ENCODE data around the gene OPRL1. TPM values are rescaled to one million over a fixed set of nuclear protein-coding genes. Genes with fewer than 3 reads are reported as not detected.

OPRL1 gene
- total and polyA plus RNA-seq, 2 donors (not counting 1 experiment from before 2014, with no cell fraction given), result 0.49 to 4.1 TPM

DNA sequence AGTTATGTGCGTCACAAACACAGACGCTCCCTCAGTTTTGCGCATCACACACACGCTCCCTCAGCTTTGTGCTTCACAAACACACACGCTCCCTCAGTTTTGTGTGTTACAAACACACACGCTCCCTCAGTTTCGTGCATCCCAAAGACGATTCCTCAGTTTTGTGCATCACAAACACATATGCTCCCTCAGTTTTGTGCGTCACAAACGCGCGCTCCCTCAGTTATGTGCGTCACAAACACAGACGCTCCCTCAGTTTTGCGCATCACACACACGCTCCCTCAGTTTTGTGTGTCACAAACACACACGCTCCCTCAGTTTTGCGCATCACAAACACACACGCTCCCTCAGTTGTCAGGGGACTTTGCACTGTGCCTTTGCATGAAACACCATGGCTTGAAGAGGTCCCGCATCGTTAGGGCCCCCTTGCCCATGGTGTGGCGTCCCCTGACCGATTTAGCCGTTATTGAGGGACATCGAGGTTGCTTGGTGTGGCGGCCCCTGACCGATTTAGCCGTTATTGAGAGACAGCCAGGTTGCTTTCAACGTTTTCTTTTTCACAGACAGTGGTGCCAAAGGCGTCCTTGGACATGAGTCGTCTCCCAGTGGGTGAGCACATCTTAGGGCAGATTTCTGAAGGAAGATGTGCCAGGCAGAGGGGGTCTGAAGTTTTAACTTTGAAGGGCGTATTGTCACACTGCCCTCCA is 56.3 kb downstream of the OPRL1 start:
- Histone ChIP-seq H3K9ac (ENCODE audit: insufficient read depth, low read length) (no peak overlapping the region), H3K79me2 (ENCODE audit: control insufficient read depth, insufficient read depth, low read length) (no peaks in the 10 kb centered on the region), H3K4me1 (ENCODE audit: control insufficient read depth, extremely low read depth, insufficient read depth, low read length) (no peaks in the 10 kb centered on the region), H3K27ac (ENCODE audit: insufficient read depth, low read length) (no peak overlapping the region), H4K20me1 (ENCODE audit: control insufficient read depth, extremely low read depth, insufficient read depth, low read length) (no peaks in the 10 kb centered on the region), H3K4me3 (replicated peaks in 1 of 4; ENCODE audit: control extremely low read depth in 1 of 4, insufficient read depth in 1 of 4, low read depth in 3 of 4, low read length in 4 of 4) (no peak overlapping the region), H3K36me3 (ENCODE audit: control insufficient read depth, insufficient read depth, low read length) (no peaks in the 10 kb centered on the region), H3K27me3 (ENCODE audit: control insufficient read depth, insufficient read depth, low read length) (no peaks in the 10 kb centered on the region), H3K9me3 (ENCODE audit: control insufficient read depth, insufficient read depth, low read depth, low read length) (no peaks in the 10 kb centered on the region), H3K4me2 (ENCODE audit: extremely low read depth, insufficient read depth, low read length) (no peak overlapping the region), H2AFZ (ENCODE audit: low read length) (no peak overlapping the region)
- TF ChIP-seq, protein P1, sequence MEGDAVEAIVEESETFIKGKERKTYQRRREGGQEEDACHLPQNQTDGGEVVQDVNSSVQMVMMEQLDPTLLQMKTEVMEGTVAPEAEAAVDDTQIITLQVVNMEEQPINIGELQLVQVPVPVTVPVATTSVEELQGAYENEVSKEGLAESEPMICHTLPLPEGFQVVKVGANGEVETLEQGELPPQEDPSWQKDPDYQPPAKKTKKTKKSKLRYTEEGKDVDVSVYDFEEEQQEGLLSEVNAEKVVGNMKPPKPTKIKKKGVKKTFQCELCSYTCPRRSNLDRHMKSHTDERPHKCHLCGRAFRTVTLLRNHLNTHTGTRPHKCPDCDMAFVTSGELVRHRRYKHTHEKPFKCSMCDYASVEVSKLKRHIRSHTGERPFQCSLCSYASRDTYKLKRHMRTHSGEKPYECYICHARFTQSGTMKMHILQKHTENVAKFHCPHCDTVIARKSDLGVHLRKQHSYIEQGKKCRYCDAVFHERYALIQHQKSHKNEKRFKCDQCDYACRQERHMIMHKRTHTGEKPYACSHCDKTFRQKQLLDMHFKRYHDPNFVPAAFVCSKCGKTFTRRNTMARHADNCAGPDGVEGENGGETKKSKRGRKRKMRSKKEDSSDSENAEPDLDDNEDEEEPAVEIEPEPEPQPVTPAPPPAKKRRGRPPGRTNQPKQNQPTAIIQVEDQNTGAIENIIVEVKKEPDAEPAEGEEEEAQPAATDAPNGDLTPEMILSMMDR (conservative IDR thresholded peaks at IDR 0.05 in 1 of 2, IDR thresholded peaks at IDR 0.05 in 1 of 2; ENCODE audit: low read depth in 1 of 2, low read length in 2 of 2), result no peak
- TF ChIP-seq EZH2 (IDR thresholded peaks at IDR 0.05; ENCODE audit: low read length, missing control alignments), result no peak
- no peak for DNase-seq (ENCODE audit: low read depth in 2 of 2)

DNA sequence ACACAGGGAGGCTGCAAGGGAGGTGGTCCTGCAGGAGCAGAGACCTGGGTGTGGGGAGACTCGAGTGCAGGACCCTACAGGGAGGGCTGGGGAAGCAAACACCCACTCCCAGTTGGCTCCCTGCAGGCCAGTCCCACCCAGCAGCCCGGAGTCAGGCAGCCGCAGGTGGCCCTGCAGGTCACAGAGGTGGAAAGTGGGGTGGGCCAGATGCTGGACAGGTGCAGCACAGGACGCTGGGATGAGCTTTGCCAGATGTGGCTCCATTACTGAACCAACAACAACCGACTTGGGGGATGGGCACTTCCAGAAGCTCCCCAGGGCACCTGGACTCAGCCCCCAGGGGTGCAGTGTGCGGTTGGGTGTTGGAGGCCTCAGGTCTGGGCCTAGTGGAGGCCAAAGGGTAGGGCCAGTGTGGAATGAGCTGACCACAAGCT is 57.7 kb downstream of the OPRL1 start:
- no peaks in the 10 kb centered on the region for H3K4me1 ChIP-seq (ENCODE audit: control insufficient read depth, extremely low read depth, insufficient read depth, low read length)
- no peak overlapping the region for H2AFZ ChIP-seq (ENCODE audit: low read length)
- DNase-seq (ENCODE audit: low read depth in 2 of 2), result no peak
- no peak overlapping the region for H3K4me2 ChIP-seq (ENCODE audit: extremely low read depth, insufficient read depth, low read length)
- H3K9ac ChIP-seq (ENCODE audit: insufficient read depth, low read length), result no peak overlapping the region
- H3K36me3 ChIP-seq (ENCODE audit: control insufficient read depth, insufficient read depth, low read length), result no peaks in the 10 kb centered on the region
- H3K9me3 ChIP-seq (ENCODE audit: control insufficient read depth, insufficient read depth, low read depth, low read length), result no peaks in the 10 kb centered on the region
- TF ChIP-seq, protein P1 (conservative IDR thresholded peaks at IDR 0.05 in 1 of 2, IDR thresholded peaks at IDR 0.05 in 1 of 2; ENCODE audit: low read depth in 1 of 2, low read length in 2 of 2), result no peak
- no peak for TF ChIP-seq EZH2 (IDR thresholded peaks at IDR 0.05; ENCODE audit: low read length, missing control alignments)
- H3K27ac ChIP-seq (ENCODE audit: insufficient read depth, low read length), result no peak overlapping the region
- no peaks in the 10 kb centered on the region for H3K79me2 ChIP-seq (ENCODE audit: control insufficient read depth, insufficient read depth, low read length)
- no peak overlapping the region for H3K4me3 ChIP-seq (replicated peaks in 1 of 4; ENCODE audit: control extremely low read depth in 1 of 4, insufficient read depth in 1 of 4, low read depth in 3 of 4, low read length in 4 of 4)
- no peaks in the 10 kb centered on the region for H3K27me3 ChIP-seq (ENCODE audit: control insufficient read depth, insufficient read depth, low read length)
- H4K20me1 ChIP-seq (ENCODE audit: control insufficient read depth, extremely low read depth, insufficient read depth, low read length), result no peaks in the 10 kb centered on the region

DNA sequence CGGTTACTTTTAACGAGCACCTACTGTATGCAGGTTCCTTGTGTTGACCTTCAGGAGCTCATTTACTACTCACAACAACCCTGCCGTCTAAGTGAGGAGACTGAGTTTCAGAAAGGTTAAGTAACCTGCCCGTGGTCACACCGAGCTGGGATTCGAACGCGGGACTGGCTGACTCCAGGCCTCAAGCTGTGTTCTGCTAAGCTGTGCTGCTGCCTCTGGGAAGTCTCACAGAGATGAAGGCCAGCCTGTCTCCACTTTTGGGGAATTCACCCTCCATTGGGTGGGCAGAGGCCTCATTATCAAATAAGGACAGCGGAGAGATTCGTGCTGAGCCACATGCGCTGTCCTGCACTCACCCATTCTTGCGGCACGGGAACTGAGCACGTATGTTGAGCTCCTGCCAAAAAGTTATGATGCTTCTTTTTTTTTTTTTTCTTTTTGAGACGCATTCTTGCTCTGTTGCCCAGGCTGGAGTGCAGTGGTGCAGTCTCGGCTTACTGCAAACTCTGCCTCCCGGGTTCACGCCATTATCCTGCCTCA is 58.5 kb downstream of the OPRL1 start:
- TF ChIP-seq EZH2 (IDR thresholded peaks at IDR 0.05; ENCODE audit: low read length, missing control alignments), result no peak
- TF ChIP-seq, protein P1 (conservative IDR thresholded peaks at IDR 0.05 in 1 of 2, IDR thresholded peaks at IDR 0.05 in 1 of 2; ENCODE audit: low read depth in 1 of 2, low read length in 2 of 2), result no peak
- Histone ChIP-seq H3K4me2 (ENCODE audit: extremely low read depth, insufficient read depth, low read length) (no peak overlapping the region), H3K36me3 (ENCODE audit: control insufficient read depth, insufficient read depth, low read length) (no peaks in the 10 kb centered on the region), H2AFZ (ENCODE audit: low read length) (no peak overlapping the region), H3K9ac (ENCODE audit: insufficient read depth, low read length) (no peak overlapping the region), H3K27ac (ENCODE audit: insufficient read depth, low read length) (no peak overlapping the region), H3K4me3 (replicated peaks in 1 of 4; ENCODE audit: control extremely low read depth in 1 of 4, insufficient read depth in 1 of 4, low read depth in 3 of 4, low read length in 4 of 4) (no peak overlapping the region), H4K20me1 (ENCODE audit: control insufficient read depth, extremely low read depth, insufficient read depth, low read length) (no peaks in the 10 kb centered on the region), H3K9me3 (ENCODE audit: control insufficient read depth, insufficient read depth, low read depth, low read length) (no peaks in the 10 kb centered on the region), H3K27me3 (ENCODE audit: control insufficient read depth, insufficient read depth, low read length) (no peaks in the 10 kb centered on the region), H3K4me1 (ENCODE audit: control insufficient read depth, extremely low read depth, insufficient read depth, low read length) (no peaks in the 10 kb centered on the region), H3K79me2 (ENCODE audit: control insufficient read depth, insufficient read depth, low read length) (no peaks in the 10 kb centered on the region)
- DNase-seq (ENCODE audit: low read depth in 2 of 2), result no peak
